HepG2 (cell line): ENCODE data around the gene CA11. TPM values are rescaled to one million over a fixed set of nuclear protein-coding genes. Genes with fewer than 3 reads are reported as not detected.

Experiments
- ARNT ChIP-seq: fragments of 450-650 bp; IDR thresholded peaks from 2 replicates; pipeline ENCODE4 v1.6.1; 2017
- CAMTA2 ChIP-seq: sonication (generic); formaldehyde crosslinking; IDR thresholded peaks from 2 replicates; pipeline ENCODE4 v1.4.0; 2020; ENCODE audit warnings: mild to moderate bottlenecking, missing genetic modification reagents, borderline replicate concordance
- HNRNPL ChIP-seq: fragments of 200-400 bp; formaldehyde crosslinking; IDR thresholded peaks from 2 replicates; pipeline ENCODE4 v1.6.1; 2017; ENCODE audit warnings: mild to moderate bottlenecking, low read depth, low read length
- HOXA9 ChIP-seq: sonication (generic); formaldehyde crosslinking; IDR thresholded peaks from 2 replicates; pipeline ENCODE4 v1.8.1; 2022; ENCODE audit warnings: missing genetic modification reagents, mild to moderate bottlenecking, moderate library complexity, borderline replicate concordance
- JUN ChIP-seq: sonication (generic); formaldehyde crosslinking; IDR thresholded peaks from 2 replicates; pipeline ENCODE4 v1.4.0; 2020; ENCODE audit warnings: mild to moderate bottlenecking, missing genetic modification reagents
- KDM4B ChIP-seq: sonication (generic); formaldehyde crosslinking; IDR thresholded peaks from 2 replicates; pipeline ENCODE4 v1.4.0; 2020; ENCODE audit warnings: missing genetic modification reagents
- KDM5A ChIP-seq: fragments of 200-600 bp; sonication (generic); IDR thresholded peaks from 2 replicates; pipeline ENCODE4 v1.7.0; 2018; ENCODE audit warnings: antibody characterized with exemption, mild to moderate bottlenecking, low read length, borderline replicate concordance
- KIAA2018 ChIP-seq: sonication (generic); formaldehyde crosslinking; IDR thresholded peaks from 2 replicates; pipeline ENCODE4 v1.5.0; 2020; ENCODE audit warnings: mild to moderate bottlenecking, missing genetic modification reagents, borderline replicate concordance
- MAFG ChIP-seq: sonication (generic); formaldehyde crosslinking; IDR thresholded peaks from 2 replicates; pipeline ENCODE4 v1.5.1; 2020; ENCODE audit warnings: mild to moderate bottlenecking, missing genetic modification reagents
- PAF1 ChIP-seq: IDR thresholded peaks from 2 replicates; pipeline ENCODE4 v1.6.1; 2016; ENCODE audit warnings: missing genetic modification reagents, missing compliant biosample characterization
- RCOR2 ChIP-seq: IDR thresholded peaks from 2 replicates; pipeline ENCODE4 v1.6.1; 2016; ENCODE audit warnings: missing biosample characterization, missing genetic modification reagents
- RFXAP ChIP-seq: sonication (generic); formaldehyde crosslinking; IDR thresholded peaks from 2 replicates; pipeline ENCODE4 v1.4.0; 2020; ENCODE audit warnings: missing genetic modification reagents, borderline replicate concordance
- TAF15 ChIP-seq: fragments of 200-400 bp; formaldehyde crosslinking; IDR thresholded peaks from one replicate; pipeline ENCODE4 v1.6.1; 2018; ENCODE audit warnings: mild to moderate bottlenecking, low read depth, low read length; ENCODE audit not compliant: poor library complexity, severe bottlenecking
- XRCC5 ChIP-seq: fragments of 200-400 bp; formaldehyde crosslinking; optimal IDR thresholded peaks from 2 replicates; pipeline ENCODE3; 2017; ENCODE audit warnings: mild to moderate bottlenecking, low read length
- ZBTB25 ChIP-seq: IDR thresholded peaks from 2 replicates; pipeline ENCODE4 v1.6.1; 2018; ENCODE audit warnings: missing genetic modification reagents
- ZC3H4 ChIP-seq: sonication (generic); formaldehyde crosslinking; IDR thresholded peaks from 2 replicates; pipeline ENCODE4 v1.4.0; 2020; ENCODE audit warnings: missing genetic modification reagents, borderline replicate concordance
- ZFX ChIP-seq: sonication (generic); formaldehyde crosslinking; IDR thresholded peaks from 2 replicates; pipeline ENCODE4 v1.4.0; 2020; ENCODE audit warnings: mild to moderate bottlenecking, low read depth, missing genetic modification reagents, moderate library complexity
- ZMYM3 ChIP-seq: sonication (generic); formaldehyde crosslinking; IDR thresholded peaks from 2 replicates; pipeline ENCODE4 v1.5.1; 2020; ENCODE audit warnings: mild to moderate bottlenecking, missing genetic modification reagents
- ZNF20 ChIP-seq: sonication (generic); formaldehyde crosslinking; IDR thresholded peaks from 2 replicates; pipeline ENCODE4 v1.4.0; 2020; ENCODE audit warnings: mild to moderate bottlenecking, moderate library complexity, missing genetic modification reagents
- ZNF296 ChIP-seq: sonication (generic); formaldehyde crosslinking; conservative IDR thresholded peaks from 2 replicates; pipeline ENCODE4 v1.5.0; 2020; ENCODE audit warnings: mild to moderate bottlenecking, missing genetic modification reagents
- ZNF607 ChIP-seq: sonication (generic); formaldehyde crosslinking; IDR thresholded peaks from 2 replicates; pipeline ENCODE4 v1.5.1; 2020; ENCODE audit warnings: missing genetic modification reagents, mild to moderate bottlenecking, borderline replicate concordance
- ZNF772 ChIP-seq: sonication (generic); formaldehyde crosslinking; IDR thresholded peaks from 2 replicates; pipeline ENCODE4 v1.5.0; 2020; ENCODE audit warnings: mild to moderate bottlenecking, missing genetic modification reagents
- polyA plus RNA-seq, 8 experiments: library from polyadenylated mRNA; depleted of rRNA in 3 of 8; stranded (reverse) in 7 of 8; unstranded in 1 of 8; fragments of >200 nt; fragmentation: Illumina TruSeq in 4 of 8; extraction: Trizol in 4 of 8; gene quantifications; 2 replicates each; pipeline versions ENCODE4 v1.2.1 to v1.2.3, GENCODE V29; 2011 to 2016; ENCODE audit warnings: low read depth in 4 of 8, missing spikeins in 1 of 8, mixed read lengths in 1 of 8; ENCODE audit not compliant: insufficient read depth in 1 of 8
- total RNA-seq, 5 experiments: library from RNA; depleted of rRNA; stranded (reverse); fragments of >200 nt; fragmentation: Illumina TruSeq; extraction: Trizol; gene quantifications; 2 replicates each; pipeline ENCODE4 v1.2.3, GENCODE V29; 2016; ENCODE audit warnings: low read depth in 1 of 5

Gene CA11
- total and polyA plus RNA-seq, 2 of the 13 experiments (the other 11 are each of a cell fraction or from before 2014, with no cell fraction given), result 0.41 to 0.58 TPM

- TF ChIP-seq KDM4B (CRISPR knock-in tag) (no peak; the same call in 1 of the 2 replicates), ZNF20 (CRISPR knock-in tag) (0 out of 2 replicates have a peak, but pooled peaks have one; percentile 84), ZNF772 (CRISPR knock-in tag) (peak; percentile 57; the same call in 1 of the 2 replicates), TAF15 (peak; percentile 58), MAFG (CRISPR knock-in tag) (no peak), ZNF607 (CRISPR knock-in tag) (peak; percentile 96), KIAA2018 (CRISPR knock-in tag) (no peak), ARNT (no peak), ZFX (CRISPR knock-in tag) (no peak), XRCC5 (no peak), KDM5A (no peak), HOXA9 (CRISPR knock-in tag) (peak; percentile 93), ZBTB25 (CRISPR knock-in tag) (0 out of 2 replicates have a peak, but pooled peaks have one; percentile 46), ZC3H4 (no peak), CAMTA2 (CRISPR knock-in tag) (no peak), RFXAP (peak; percentile 76; the same call in 1 of the 2 replicates), ZMYM3 (no peak; the same call in 1 of the 2 replicates), JUN (CRISPR knock-in tag) (peak; percentile 84), HNRNPL (0 out of 2 replicates have a peak, but pooled peaks have one; percentile 28), RCOR2 (CRISPR knock-in tag) (no peak), ZNF296 (CRISPR knock-in tag) (no peak), PAF1 (no peak)
These were observed 8.5 kb downstream of the CA11 start (continued) for GRCh38 chr19:48637449-48637947.
